HUES6 (cell line): Measurements from ENCODE around the gene DCBLD2.

Experiments used
- H3K27ac ChIP-seq: 2 replicates; pipeline ENCODE4 v1.7.0; 2013; ENCODE audit warnings: low read depth, mild to moderate bottlenecking, low read length, inconsistent platforms
- H3K27me3 ChIP-seq: 2 replicates; pipeline ENCODE4 v1.6.1; 2013; ENCODE audit warnings: low read length; ENCODE audit not compliant: control insufficient read depth, insufficient read depth
- H3K36me3 ChIP-seq: 2 replicates; pipeline ENCODE4 v1.6.1; 2013; ENCODE audit warnings: low read length; ENCODE audit not compliant: control insufficient read depth, insufficient read depth
- H3K4me1 ChIP-seq: 2 replicates; pipeline ENCODE4 v1.6.1; 2013; ENCODE audit warnings: low read length; ENCODE audit not compliant: control insufficient read depth, insufficient read depth
- H3K4me3 ChIP-seq: 2 replicates; pipeline ENCODE4 v1.5.1; 2013; ENCODE audit warnings: low read depth, low read length
- H3K9ac ChIP-seq: one replicate; pipeline ENCODE4 v1.6.1; 2013; ENCODE audit warnings: mild to moderate bottlenecking, low read length
- H3K9me3 ChIP-seq: 2 replicates; pipeline ENCODE4 v1.6.1; 2013; ENCODE audit warnings: low read depth, low read length; ENCODE audit not compliant: control insufficient read depth, insufficient read depth

DCBLD2 gene

GRCh38 chr3:98788651-98789050 lies 112.8 kb downstream of the DCBLD2 start:
- Histone ChIP-seq H3K9ac (no peak overlapping the region), H3K4me1 (no peaks in the 10 kb centered on the region), H3K4me3 (no peak overlapping the region), H3K9me3 (no peaks in the 10 kb centered on the region), H3K27ac (no peak overlapping the region), H3K27me3 (no peaks in the 10 kb centered on the region), H3K36me3 (0 out of 2 replicates have a peak, but pooled peaks cover 13% of the 10 kb centered on the region)

- Histone ChIP-seq H3K4me1 (no peaks in the 10 kb centered on the region), H3K27me3 (no peaks in the 10 kb centered on the region), H3K4me3 (no peak overlapping the region), H3K27ac (no peak overlapping the region), H3K9me3 (no peaks in the 10 kb centered on the region), H3K36me3 (peaks cover 17% of the 10 kb centered on the region; the same call in 1 of the 2 replicates), H3K9ac (no peak overlapping the region)
Observed at GRCh38 chr3:98787181-98787580, 114.3 kb downstream of the DCBLD2 start.

- peaks cover 17% of the 10 kb centered on the region; the same call in 1 of the 2 replicates for H3K36me3 ChIP-seq
- no peaks in the 10 kb centered on the region for H3K4me1 ChIP-seq
- H3K27me3 ChIP-seq = no peaks in the 10 kb centered on the region
- no peak overlapping the region for H3K27ac ChIP-seq
- H3K4me3 ChIP-seq = no peak overlapping the region
- no peaks in the 10 kb centered on the region for H3K9me3 ChIP-seq
- H3K9ac ChIP-seq = no peak overlapping the region
Observed at GRCh38 chr3:98786364-98787006, 115.0 kb downstream of the DCBLD2 start.

GRCh38 chr3:98784666-98785600 lies 116.6 kb downstream of the DCBLD2 start:
- Histone ChIP-seq H3K36me3 (peaks cover 22% of the 10 kb centered on the region; the same call in 1 of the 2 replicates), H3K4me1 (no peaks in the 10 kb centered on the region), H3K4me3 (no peak overlapping the region), H3K9me3 (no peaks in the 10 kb centered on the region), H3K9ac (no peak overlapping the region), H3K27ac (no peak overlapping the region), H3K27me3 (no peaks in the 10 kb centered on the region)

DNA sequence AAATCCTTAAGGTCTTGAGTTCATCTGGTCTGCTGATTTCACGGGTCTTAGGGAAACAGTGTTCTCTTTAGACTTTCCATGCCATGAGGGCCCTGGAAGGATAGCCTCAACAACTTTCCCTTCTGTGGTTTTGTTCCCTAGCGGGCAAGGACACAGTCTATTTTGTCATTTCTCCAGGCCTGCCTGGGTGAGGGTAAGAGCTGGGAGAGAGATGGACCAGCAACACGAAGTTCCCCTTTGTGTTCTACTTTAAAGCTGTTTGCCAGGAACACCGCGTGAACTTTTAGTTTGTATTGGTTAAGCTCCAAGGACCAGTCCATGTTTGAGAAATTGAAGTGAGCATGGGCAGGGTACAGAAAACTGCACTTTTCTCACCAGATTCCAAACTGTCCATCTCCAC lies 117.5 kb downstream of the DCBLD2 start:
- no peaks in the 10 kb centered on the region for H3K4me1 ChIP-seq
- no peaks in the 10 kb centered on the region for H3K27me3 ChIP-seq
- no peak overlapping the region for H3K27ac ChIP-seq
- peaks cover 22% of the 10 kb centered on the region; the same call in 1 of the 2 replicates for H3K36me3 ChIP-seq
- no peak overlapping the region for H3K4me3 ChIP-seq
- no peaks in the 10 kb centered on the region for H3K9me3 ChIP-seq
- H3K9ac ChIP-seq = no peak overlapping the region

DNA sequence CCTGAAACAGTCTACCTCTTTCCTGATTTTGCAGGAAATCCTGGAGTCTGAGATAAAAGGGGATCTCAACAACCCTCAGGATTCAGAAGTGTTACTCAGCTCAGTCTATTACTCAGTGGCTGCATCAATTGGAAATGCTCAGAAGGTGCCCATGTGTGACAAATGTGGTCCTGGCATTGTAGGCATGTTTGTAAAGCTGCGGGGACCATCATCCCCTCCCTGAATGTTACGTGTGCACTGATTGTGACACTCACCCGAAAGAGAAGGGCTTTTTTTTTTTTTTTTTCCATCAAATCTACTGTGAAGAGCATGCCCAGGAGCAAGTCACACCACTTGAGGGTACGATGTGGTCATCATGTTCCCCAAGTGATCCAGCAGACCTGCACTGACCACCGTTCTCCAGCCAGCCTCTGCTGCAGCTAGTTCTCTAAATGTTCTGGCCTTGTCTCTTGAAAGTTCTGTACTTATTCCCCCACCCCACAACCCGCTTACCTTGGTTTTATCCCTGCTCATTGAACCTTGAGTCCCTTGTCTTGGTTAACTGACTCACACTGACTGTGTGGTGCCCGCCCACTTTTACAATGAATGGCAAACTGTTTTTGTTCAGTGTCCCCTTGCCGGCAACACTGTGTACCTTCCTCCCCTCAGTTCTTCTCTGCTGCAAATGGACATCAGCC lies 118.5 kb downstream of the DCBLD2 start:
- Histone ChIP-seq H3K4me1 (no peaks in the 10 kb centered on the region), H3K27me3 (no peaks in the 10 kb centered on the region), H3K9me3 (no peaks in the 10 kb centered on the region), H3K36me3 (peaks cover 22% of the 10 kb centered on the region; the same call in 1 of the 2 replicates), H3K27ac (no peak overlapping the region), H3K4me3 (no peak overlapping the region), H3K9ac (no peak overlapping the region)

- H3K36me3 ChIP-seq = peaks cover 14% of the 10 kb centered on the region; the same call in 1 of the 2 replicates
- no peaks in the 10 kb centered on the region for H3K4me1 ChIP-seq
- no peaks in the 10 kb centered on the region for H3K27me3 ChIP-seq
- no peak overlapping the region for H3K4me3 ChIP-seq
- H3K27ac ChIP-seq = no peak overlapping the region
- no peak overlapping the region for H3K9ac ChIP-seq
- H3K9me3 ChIP-seq = no peaks in the 10 kb centered on the region
Observed at GRCh38 chr3:98780343-98780742, 121.2 kb downstream of the DCBLD2 start.

- Histone ChIP-seq H3K36me3 (peaks cover 14% of the 10 kb centered on the region; the same call in 1 of the 2 replicates), H3K4me1 (no peaks in the 10 kb centered on the region), H3K9ac (no peak overlapping the region)
Observed at GRCh38 chr3:98779541-98780335, 121.8 kb downstream of the DCBLD2 start.

DNA sequence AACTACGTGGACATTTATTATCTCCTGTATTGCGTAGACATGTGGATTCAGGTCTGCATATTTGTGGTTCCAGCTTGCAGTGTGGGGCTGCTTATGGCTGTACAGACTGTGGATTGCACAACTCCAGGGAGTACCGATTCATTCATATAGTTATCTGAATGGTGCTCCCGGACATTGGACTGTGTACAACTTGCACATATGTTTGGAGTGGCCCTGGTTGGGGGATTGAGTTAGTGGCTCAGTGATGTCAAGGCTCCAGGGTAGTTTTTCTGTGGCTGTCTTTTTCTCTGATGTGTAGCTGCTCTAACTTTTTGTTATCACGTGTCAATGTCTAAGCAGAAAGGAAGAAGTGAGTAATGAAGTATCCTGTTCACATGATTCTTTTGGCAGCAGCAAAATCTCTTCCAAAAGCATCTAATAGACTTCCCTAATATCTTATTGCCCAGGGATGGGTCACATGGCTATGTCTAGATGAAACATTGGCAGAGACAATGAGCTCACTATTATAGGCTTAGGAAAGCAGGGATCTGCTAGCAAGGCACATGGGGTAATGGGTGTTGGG lies 122.6 kb downstream of the DCBLD2 start:
- Histone ChIP-seq H3K27ac (no peak overlapping the region), H3K9ac (no peak overlapping the region), H3K4me1 (no peaks in the 10 kb centered on the region), H3K4me3 (no peak overlapping the region), H3K9me3 (no peaks in the 10 kb centered on the region), H3K27me3 (no peaks in the 10 kb centered on the region), H3K36me3 (peaks cover 9% of the 10 kb centered on the region; the same call in 1 of the 2 replicates)

More at GRCh38 chr3:98779541-98780335, 121.8 kb downstream of the DCBLD2 start:
- Histone ChIP-seq H3K27ac (no peak overlapping the region), H3K9me3 (no peaks in the 10 kb centered on the region), H3K4me3 (no peak overlapping the region), H3K27me3 (no peaks in the 10 kb centered on the region)

GRCh38 chr3:98778383-98778782 lies 123.1 kb downstream of the DCBLD2 start:
- H3K36me3 ChIP-seq = peaks cover 9% of the 10 kb centered on the region; the same call in 1 of the 2 replicates
- H3K9me3 ChIP-seq = no peaks in the 10 kb centered on the region
- no peaks in the 10 kb centered on the region for H3K4me1 ChIP-seq
- H3K27me3 ChIP-seq = no peaks in the 10 kb centered on the region
- H3K9ac ChIP-seq = no peak overlapping the region
- H3K4me3 ChIP-seq = no peak overlapping the region
- no peak overlapping the region for H3K27ac ChIP-seq
